Lower leg skin (tissue), 3 donors: Measurements from ENCODE around the gene RNF17.
"Not testable (repeated sequence)": the region's sequence is repeated elsewhere in the genome, so short reads cannot be mapped to it uniquely, and the experiment has no call there.

Experiments used
- CTCF ChIP-seq, 3 donors: fragments of 450-650 bp; IDR thresholded peaks; one replicate each; pipeline ENCODE4 v1.5.1; 2016; ENCODE audit warnings: antibody characterized with exemption in 3 of 3, mild to moderate bottlenecking in 3 of 3, moderate library complexity in 2 of 3
- POLR2A ChIP-seq, 2 donors: fragments of 450-650 bp; IDR thresholded peaks; one replicate each; pipeline ENCODE4 v1.6.1; 2016 to 2017; ENCODE audit warnings: antibody characterized with exemption in 2 of 2, mild to moderate bottlenecking in 1 of 2, moderate library complexity in 1 of 2

GRCh38 chr13:24837528-24837927 is 73.6 kb downstream of the RNF17 start:
- not testable (repeated sequence) for TF ChIP-seq POLR2A, CTCF (IDR thresholded peaks at IDR 0.05)
